GM23248 (cell line): Measurements from ENCODE around the gene FOXG1. TPM values are rescaled to one million over a fixed set of nuclear protein-coding genes. Genes with fewer than 3 reads are reported as not detected.
A peak's percentile ranks its signal among the peaks of the same experiment; 100 is the strongest.

Experiments
- DNase-seq: peaks from one replicate; pipeline ENCODE4 v3.0.0-alpha.2; 2015
- H2AFZ ChIP-seq: fragments of 200-600 bp; sonication (generic); 2 replicates; pipeline ENCODE4 v1.6.1; 2016; ENCODE audit warnings: antibody characterized with exemption
- H3F3A ChIP-seq: fragments of 200-600 bp; sonication (generic); 2 replicates; pipeline ENCODE4 v1.6.1; 2016; ENCODE audit warnings: mild to moderate bottlenecking, antibody characterized with exemption, mixed run types; ENCODE audit not compliant: insufficient read depth
- H3K27ac ChIP-seq: fragments of 200-600 bp; sonication (generic); 2 replicates; pipeline ENCODE4 v1.5.1; 2016; ENCODE audit warnings: mild to moderate bottlenecking
- H3K27me3 ChIP-seq: fragments of 200-600 bp; sonication (generic); replicated peaks from 2 replicates; pipeline ENCODE4 v1.6.1; 2016; ENCODE audit warnings: mild to moderate bottlenecking; ENCODE audit not compliant: insufficient read depth
- H3K36me3 ChIP-seq: fragments of 200-600 bp; sonication (generic); 2 replicates; pipeline ENCODE4 v1.6.1; 2016; ENCODE audit warnings: low read depth, mild to moderate bottlenecking
- H3K4me1 ChIP-seq: fragments of 200-600 bp; sonication (generic); 2 replicates; pipeline ENCODE4 v1.6.1; 2016; ENCODE audit warnings: mild to moderate bottlenecking; ENCODE audit not compliant: insufficient read depth
- H3K4me2 ChIP-seq: fragments of 200-600 bp; sonication (generic); one replicate; pipeline ENCODE4 v1.6.1; 2016; ENCODE audit warnings: mild to moderate bottlenecking; ENCODE audit not compliant: unreplicated experiment
- H3K4me3 ChIP-seq: fragments of 200-600 bp; sonication (generic); 2 replicates; pipeline ENCODE4 v1.5.1; 2016; ENCODE audit warnings: mild to moderate bottlenecking
- H3K79me2 ChIP-seq: fragments of 200-600 bp; sonication (generic); 2 replicates; pipeline ENCODE4 v1.6.1; 2016; ENCODE audit warnings: mild to moderate bottlenecking; ENCODE audit not compliant: insufficient read depth
- H3K9ac ChIP-seq: fragments of 200-600 bp; sonication (generic); 2 replicates; pipeline ENCODE4 v1.6.1; 2016; ENCODE audit warnings: mild to moderate bottlenecking
- H3K9me2 ChIP-seq: fragments of 200-600 bp; sonication (generic); 2 replicates; pipeline ENCODE4 v1.6.1; 2016; ENCODE audit warnings: mixed run types, mild to moderate bottlenecking, moderate library complexity; ENCODE audit not compliant: insufficient read depth
- H3K9me3 ChIP-seq: fragments of 200-600 bp; sonication (generic); one replicate; pipeline ENCODE4 v1.6.1; 2017; ENCODE audit warnings: low read depth
- H4K20me1 ChIP-seq: fragments of 200-600 bp; sonication (generic); 2 replicates; pipeline ENCODE4 v1.6.0; 2016; ENCODE audit not compliant: insufficient read depth
- EZH2 ChIP-seq: fragments of 200-600 bp; sonication (generic); IDR thresholded peaks from 2 replicates; pipeline ENCODE4 v1.6.1; 2018; ENCODE audit warnings: antibody characterized with exemption, mild to moderate bottlenecking; ENCODE audit not compliant: insufficient read depth, poor library complexity, severe bottlenecking
- EZH2phosphoT487 ChIP-seq: fragments of 200-600 bp; sonication (generic); IDR thresholded peaks from 2 replicates; pipeline ENCODE4 v1.6.1; 2018; ENCODE audit warnings: antibody characterized with exemption, moderate library complexity, mild to moderate bottlenecking, low read depth; ENCODE audit not compliant: insufficient read depth
- WGBS, 2 experiments: methylation state at CpG; one replicate each; pipeline ENCODE4 v1.1.6; 2015 to 2017; ENCODE audit warnings: low lambda C conversion rate in 2 of 2, low coverage in 1 of 2; ENCODE audit errors: missing lambda C conversion rate in 2 of 2; 5-methylcytosine and 5-hydroxymethylcytosine counted together
- in situ Hi-C: fragments of 300-500 bp; cut with MboI; formaldehyde crosslinking; loops from 2 replicates; pipeline ENCODE4 v1.15.0; 2020
- polyA plus RNA-seq: library from polyadenylated mRNA; unstranded; fragments of >200 nt; fragmentation: Nextera tagmentation; extraction: Ambion mirVana; gene quantifications from 2 replicates; pipeline ENCODE4 v1.2.1, GENCODE V29; 2016
- total RNA-seq: library from RNA; depleted of rRNA; stranded (reverse); fragments of >200 nt; shearing (Covaris generic); gene quantifications from 2 replicates; pipeline ENCODE4 v1.2.3, GENCODE V29; 2014

The FOXG1 gene
- total and polyA plus RNA-seq, 2 experiments from 2014 or later: not detected

GRCh38 chr14:28777471-28778137, 11.0 kb downstream of the FOXG1 start:
- no peak overlapping the region for H3K4me2 ChIP-seq
- H3K36me3 ChIP-seq: no peaks in the 10 kb centered on the region
- H3F3A ChIP-seq: no peaks in the 10 kb centered on the region
- in situ Hi-C loops: loop anchor here (10.0 kb wide), 1 partner anchor 737 kb away; no protein-coding TSS in a partner anchor
- no peaks in the 10 kb centered on the region for H3K9me3 ChIP-seq
- no peak overlapping the region for H3K27ac ChIP-seq
- H3K9ac ChIP-seq: no peak overlapping the region
- H3K4me3 ChIP-seq: no peak overlapping the region
- no peaks in the 10 kb centered on the region for H3K4me1 ChIP-seq
- no peak for DNase-seq
- 5 to 6% methylated on average over 17 of the region's 17 CpGs for WGBS, 2 experiments
- H3K27me3 ChIP-seq: peaks cover 98% of the 10 kb centered on the region
- no peak overlapping the region for H2AFZ ChIP-seq
- TF ChIP-seq EZH2phosphoT487: peak; percentile 49; the same call in 1 of the 2 replicates
- TF ChIP-seq EZH2: no peak
- H4K20me1 ChIP-seq: no peaks in the 10 kb centered on the region
- H3K79me2 ChIP-seq: no peaks in the 10 kb centered on the region
- no peaks in the 10 kb centered on the region for H3K9me2 ChIP-seq

- H3K27ac ChIP-seq: no peak overlapping the region
These were observed 11.8 kb downstream of the FOXG1 start for GRCh38 chr14:28778138-28779117.

GRCh38 chr14:28779456-28779855, 12.9 kb downstream of the FOXG1 start:
- no peak for DNase-seq
- Histone ChIP-seq H3K4me3 (no peak overlapping the region), H3K9me2 (no peaks in the 10 kb centered on the region), H3K9ac (no peak overlapping the region), H3K4me1 (no peaks in the 10 kb centered on the region), H3K79me2 (no peaks in the 10 kb centered on the region), H3K27me3 (peaks cover 98% of the 10 kb centered on the region), H3K27ac (no peak overlapping the region), H3K9me3 (no peaks in the 10 kb centered on the region), H4K20me1 (no peaks in the 10 kb centered on the region), H3F3A (no peaks in the 10 kb centered on the region), H2AFZ (no peak overlapping the region), H3K36me3 (no peaks in the 10 kb centered on the region), H3K4me2 (no peak overlapping the region)
- in situ Hi-C loops: loop anchor here (10.0 kb wide), 1 partner anchor 735 kb away; no protein-coding TSS in a partner anchor
- TF ChIP-seq EZH2phosphoT487: no peak
- no peak for TF ChIP-seq EZH2

More at GRCh38 chr14:28778138-28779117, 11.8 kb downstream of the FOXG1 start:
- no peaks in the 10 kb centered on the region for H3F3A ChIP-seq
- no peak for DNase-seq
- peaks cover 98% of the 10 kb centered on the region for H3K27me3 ChIP-seq
- TF ChIP-seq EZH2phosphoT487 (no peak), EZH2 (peak; percentile 79)
- H4K20me1 ChIP-seq: no peaks in the 10 kb centered on the region
- H3K36me3 ChIP-seq: no peaks in the 10 kb centered on the region
- H3K9ac ChIP-seq: no peak overlapping the region
- no peak overlapping the region for H3K4me2 ChIP-seq
- no peaks in the 10 kb centered on the region for H3K4me1 ChIP-seq
- H2AFZ ChIP-seq: no peak overlapping the region
- no peaks in the 10 kb centered on the region for H3K9me2 ChIP-seq
- H3K9me3 ChIP-seq: no peaks in the 10 kb centered on the region
- no peaks in the 10 kb centered on the region for H3K79me2 ChIP-seq
- in situ Hi-C loops: loop anchor here (10.0 kb wide), 1 partner anchor 736 kb away; no protein-coding TSS in a partner anchor
- H3K4me3 ChIP-seq: no peak overlapping the region
- 5 to 6% methylated on average over 28 of the region's 28 CpGs for WGBS, 2 experiments

- H3K9me2 ChIP-seq: no peaks in the 10 kb centered on the region
- H3K4me1 ChIP-seq: peaks cover 5% of the 10 kb centered on the region; the same call in 1 of the 2 replicates
- H4K20me1 ChIP-seq: no peaks in the 10 kb centered on the region
- WGBS, 2 experiments: 0 to 5% methylated on average over 6 of the region's 6 CpGs
- peaks cover 98% of the 10 kb centered on the region for H3K27me3 ChIP-seq
- in situ Hi-C loops: no loop called here
- no peaks in the 10 kb centered on the region for H3F3A ChIP-seq
- no peaks in the 10 kb centered on the region for H3K79me2 ChIP-seq
- no peak overlapping the region for H3K27ac ChIP-seq
- no peak overlapping the region for H3K4me2 ChIP-seq
- H2AFZ ChIP-seq: no peak overlapping the region
- no peaks in the 10 kb centered on the region for H3K9me3 ChIP-seq
- no peak for DNase-seq
- H3K9ac ChIP-seq: no peak overlapping the region
- TF ChIP-seq EZH2phosphoT487 (no peak), EZH2 (no peak)
- no peaks in the 10 kb centered on the region for H3K36me3 ChIP-seq
- H3K4me3 ChIP-seq: no peak overlapping the region
These were observed 14.5 kb downstream of the FOXG1 start for GRCh38 chr14:28780843-28781820.
